Lung (tissue), 12 donors: Measurements from ENCODE around the gene CARMIL3. TPM values are rescaled to one million over a fixed set of nuclear protein-coding genes. Genes with fewer than 3 reads are reported as not detected.

ENCODE experiments used
- ATAC-seq: fragments of 200-7000 bp; cut with Tn5 transposase; one replicate; pipeline ENCODE4 v1.9.1; 2020; ENCODE audit warnings: moderate number of reproducible peaks; ENCODE audit not compliant: insufficient read depth, low FRiP score
- DNase-seq, 3 donors: peaks; one replicate each; pipeline ENCODE4 v3.0.0-alpha.2; 2013 to 2017
- H3K27ac ChIP-seq, 2 donors: one replicate each; pipeline ENCODE4 v1.5.1; 2013; ENCODE audit warnings: mild to moderate bottlenecking in 2 of 2, moderate library complexity in 2 of 2, control low read depth in 1 of 2, inconsistent platforms in 1 of 2, low read depth in 1 of 2, low read length in 1 of 2
- H3K27me3 ChIP-seq, 3 donors: one replicate each; pipeline ENCODE4 v1.5.1; 2013; ENCODE audit warnings: low read length in 2 of 3; ENCODE audit not compliant: control insufficient read depth in 3 of 3, insufficient read depth in 3 of 3
- H3K36me3 ChIP-seq, 4 donors: one replicate each; pipeline ENCODE4 v1.5.1; 2013; ENCODE audit warnings: low read length in 4 of 4, mild to moderate bottlenecking in 1 of 4, moderate library complexity in 1 of 4; ENCODE audit not compliant: control insufficient read depth in 4 of 4, insufficient read depth in 4 of 4
- H3K4me1 ChIP-seq, 5 donors: one replicate each; pipeline ENCODE4 v1.5.1; 2013; ENCODE audit warnings: low read length in 5 of 5, mild to moderate bottlenecking in 2 of 5, moderate library complexity in 1 of 5; ENCODE audit not compliant: control insufficient read depth in 5 of 5, insufficient read depth in 5 of 5
- H3K4me3 ChIP-seq: one replicate; pipeline ENCODE4 v1.5.1; 2013; ENCODE audit warnings: mild to moderate bottlenecking, control low read depth, moderate library complexity
- H3K9ac ChIP-seq, 2 donors: one replicate each; pipeline ENCODE4 v1.5.1; 2013; ENCODE audit warnings: low read length in 2 of 2, control low read depth in 1 of 2; ENCODE audit not compliant: insufficient read depth in 1 of 2
- H3K9me3 ChIP-seq, 4 donors: one replicate each; pipeline ENCODE4 v1.5.1; 2013; ENCODE audit warnings: low read length in 3 of 4, mild to moderate bottlenecking in 1 of 4, moderate library complexity in 1 of 4; ENCODE audit not compliant: control insufficient read depth in 4 of 4, insufficient read depth in 3 of 4
- CTCF ChIP-seq: IDR thresholded peaks from 2 replicates; pipeline ENCODE4 v1.5.1; 2012; ENCODE audit warnings: mild to moderate bottlenecking; ENCODE audit errors: control extremely low read depth, extremely low read depth
- whole genome bisulfite sequencing, 2 donors: extraction: QIAGEN DNeasy Blood & Tissue Kit; methylation state at CpG; one replicate each; pipeline ENCODE4 v1.1.7; 2013; 5-methylcytosine and 5-hydroxymethylcytosine counted together
- polyA plus RNA-seq, 2 donors: library from polyadenylated mRNA; stranded (reverse); fragments of 200-250 nt; gene quantifications; one replicate each; pipeline ENCODE4 v1.2.1, GENCODE V29; 2013
- total RNA-seq, 2 donors: library from RNA; depleted of rRNA in 1 of 2; stranded (reverse); fragments of >200 nt in 1 of 2; gene quantifications; one replicate each; pipeline ENCODE4 v1.2.1, GENCODE V29; 2014 to 2021
- donor health status: control.
- donor health status: control.
- donor health status: Bipolar disorder and iron deficiency.
- donor health status: healthy.
- donor health status: DM: yes; HTN: yes; CAD: no.

CARMIL3 gene
- total and polyA plus RNA-seq, 4 donors = 0.37 to 2.4 (median 0.78) TPM

- DNase-seq (no peak), ATAC-seq (no peak)
- TF ChIP-seq CTCF = no peak
- Histone ChIP-seq H3K4me3 (no peak overlapping the region), H3K27me3 (no peaks in the 10 kb centered on the region), H3K27ac (no peak overlapping the region), H3K4me1 (peaks cover 0 to 4% (median 0%) of the 10 kb centered on the region in 5 donors), H3K9ac (no peak overlapping the region), H3K9me3 (peaks cover 0 to 2% (median 0%) of the 10 kb centered on the region in 4 donors), H3K36me3 (no peaks in the 10 kb centered on the region)
- 77 to 87% methylated on average over 4 of the region's 4 CpGs for WGBS, 2 donors
These were observed 11.5 kb downstream of the CARMIL3 start for GRCh38 chr14:24063263-24063836.

- Histone ChIP-seq H3K9ac (no peak overlapping the region), H3K4me3 (no peak overlapping the region), H3K27me3 (no peaks in the 10 kb centered on the region), H3K9me3 (peaks cover 0 to 2% (median 0%) of the 10 kb centered on the region in 4 donors), H3K4me1 (no peaks in the 10 kb centered on the region), H3K36me3 (no peaks in the 10 kb centered on the region), H3K27ac (no peak overlapping the region)
- 85 to 89% methylated on average over 7 of the region's 7 CpGs for WGBS, 2 donors
- DNase-seq (no peak), ATAC-seq (no peak)
- TF ChIP-seq CTCF = no peak
These were observed 12.4 kb downstream of the CARMIL3 start for GRCh38 chr14:24064091-24064795.

- ATAC-seq (no peak), DNase-seq (no peak)
- H3K9ac ChIP-seq = no peak overlapping the region
- H3K4me3 ChIP-seq = no peak overlapping the region
- H3K4me1 ChIP-seq = no peaks in the 10 kb centered on the region
- no peaks in the 10 kb centered on the region for H3K36me3 ChIP-seq
- H3K27ac ChIP-seq = no peak overlapping the region
- H3K9me3 ChIP-seq = peaks cover 0 to 2% (median 0%) of the 10 kb centered on the region in 4 donors
- H3K27me3 ChIP-seq = no peaks in the 10 kb centered on the region
- no peak for TF ChIP-seq CTCF
- 81 to 91% methylated on average over 14 to 15 of the region's 15 CpGs for WGBS, 2 donors
These were observed 13.0 kb downstream of the CARMIL3 start for GRCh38 chr14:24064856-24065255.
